ENCODE results near the gene WNT3A.

Gene WNT3A

GRCh38 chr1:228104526-228105269, 97.9 kb downstream of the WNT3A start:
- Histone ChIP-seq H3K4me2 (ENCODE audit: low read length) (peak overlapping the region; percentile 78), H3K27ac (ENCODE audit: low read depth, low read length, poor library complexity, severe bottlenecking) (peak overlapping the region; percentile 52), H3K4me3 (ENCODE audit: low read depth, low read length, poor library complexity, severe bottlenecking) (peak overlapping the region; percentile 96), H4K20me1 (ENCODE audit: insufficient read depth, low read length) (no peaks in the 10 kb centered on the region), H2AFZ (ENCODE audit: low read length) (no peak overlapping the region), H3K4me1 (ENCODE audit: insufficient read depth, low read length, severe bottlenecking) (peaks cover 40% of the 10 kb centered on the region), H3K36me3 (ENCODE audit: insufficient read depth, low read length) (peaks cover 48% of the 10 kb centered on the region; the same call in 1 of the 2 replicates), H3K79me2 (ENCODE audit: insufficient read depth, low read length) (peaks cover 8% of the 10 kb centered on the region), H3K9me3 (ENCODE audit: low read length) (no peaks in the 10 kb centered on the region), H3K9me2 (ENCODE audit: low read depth, low read length) (no peaks in the 10 kb centered on the region), H3K27me3 (ENCODE audit: insufficient read depth, low read length) (no peaks in the 10 kb centered on the region), H3K9ac (ENCODE audit: low read length) (peak overlapping the region; percentile 89; the same call in 1 of the 2 replicates), H3F3A (ENCODE audit: insufficient read depth, low read length) (peaks cover 9% of the 10 kb centered on the region)
- TF ChIP-seq EZH2 (IDR thresholded peaks at IDR 0.05; ENCODE audit: borderline replicate concordance, low read length), result no peak
- no peak for TF ChIP-seq CTCF (IDR thresholded peaks at IDR 0.05; ENCODE audit: low read length)

GRCh38 chr1:228105270-228105995, 98.6 kb downstream of the WNT3A start:
- Histone ChIP-seq H3K9me3 (ENCODE audit: low read length) (no peaks in the 10 kb centered on the region), H3K27me3 (ENCODE audit: insufficient read depth, low read length) (no peaks in the 10 kb centered on the region), H3K9me2 (ENCODE audit: low read depth, low read length) (no peaks in the 10 kb centered on the region), H3K27ac (ENCODE audit: low read depth, low read length, poor library complexity, severe bottlenecking) (no peak overlapping the region), H3K9ac (ENCODE audit: low read length) (no peak overlapping the region), H3F3A (ENCODE audit: insufficient read depth, low read length) (peaks cover 9% of the 10 kb centered on the region), H3K36me3 (ENCODE audit: insufficient read depth, low read length) (peaks cover 40% of the 10 kb centered on the region; the same call in 1 of the 2 replicates), H3K79me2 (ENCODE audit: insufficient read depth, low read length) (peaks cover 8% of the 10 kb centered on the region), H3K4me1 (ENCODE audit: insufficient read depth, low read length, severe bottlenecking) (peaks cover 47% of the 10 kb centered on the region), H3K4me2 (ENCODE audit: low read length) (no peak overlapping the region), H2AFZ (ENCODE audit: low read length) (no peak overlapping the region), H4K20me1 (ENCODE audit: insufficient read depth, low read length) (no peaks in the 10 kb centered on the region), H3K4me3 (ENCODE audit: low read depth, low read length, poor library complexity, severe bottlenecking) (no peak overlapping the region)
- TF ChIP-seq EZH2 (IDR thresholded peaks at IDR 0.05; ENCODE audit: borderline replicate concordance, low read length) (no peak), CTCF (IDR thresholded peaks at IDR 0.05; ENCODE audit: low read length) (no peak)

GRCh38 chr1:228105996-228106799, 99.4 kb downstream of the WNT3A start:
- no peak overlapping the region for H3K4me2 ChIP-seq (ENCODE audit: low read length)
- H3F3A ChIP-seq (ENCODE audit: insufficient read depth, low read length), result peaks cover 6% of the 10 kb centered on the region
- no peaks in the 10 kb centered on the region for H3K9me2 ChIP-seq (ENCODE audit: low read depth, low read length)
- no peaks in the 10 kb centered on the region for H4K20me1 ChIP-seq (ENCODE audit: insufficient read depth, low read length)
- peaks cover 48% of the 10 kb centered on the region for H3K4me1 ChIP-seq (ENCODE audit: insufficient read depth, low read length, severe bottlenecking)
- H3K4me3 ChIP-seq (ENCODE audit: low read depth, low read length, poor library complexity, severe bottlenecking), result no peak overlapping the region
- H3K9me3 ChIP-seq (ENCODE audit: low read length), result no peaks in the 10 kb centered on the region
- TF ChIP-seq EZH2 (IDR thresholded peaks at IDR 0.05; ENCODE audit: borderline replicate concordance, low read length) (no peak), CTCF (IDR thresholded peaks at IDR 0.05; ENCODE audit: low read length) (no peak)
- no peak overlapping the region for H2AFZ ChIP-seq (ENCODE audit: low read length)
- peaks cover 34% of the 10 kb centered on the region; the same call in 1 of the 2 replicates for H3K36me3 ChIP-seq (ENCODE audit: insufficient read depth, low read length)
- peaks cover 8% of the 10 kb centered on the region for H3K79me2 ChIP-seq (ENCODE audit: insufficient read depth, low read length)
- H3K27ac ChIP-seq (ENCODE audit: low read depth, low read length, poor library complexity, severe bottlenecking), result no peak overlapping the region
- no peaks in the 10 kb centered on the region for H3K27me3 ChIP-seq (ENCODE audit: insufficient read depth, low read length)
- H3K9ac ChIP-seq (ENCODE audit: low read length), result no peak overlapping the region

Measured in OCI-LY1 (cell line).